K562 (cell line): ENCODE data around the gene ULBP2. TPM values are rescaled to one million over a fixed set of nuclear protein-coding genes. Genes with fewer than 3 reads are reported as not detected.

Experiments
- RNF2 ChIP-seq: sonication (generic); IDR thresholded peaks from 2 replicates; pipeline ENCODE4 v1.6.1; 2016
- ZNF274 ChIP-seq: IDR thresholded peaks from 2 replicates; pipeline ENCODE4 v1.6.1; 2011; ENCODE audit warnings: low read depth, mild to moderate bottlenecking, low read length, moderate library complexity, borderline replicate concordance
- polyA plus RNA-seq, 8 experiments: library from polyadenylated mRNA; depleted of rRNA in 4 of 8; stranded (reverse) in 5 of 8; unstranded in 3 of 8; fragments of >200 nt; fragmentation: Nextera tagmentation in 2 of 8; fragmentation: Illumina TruSeq in 1 of 8; extraction: Ambion mirVana in 2 of 8; extraction: Trizol in 1 of 8; gene quantifications; 2 replicates each; pipeline versions ENCODE4 v1.2.1 to v1.2.3, GENCODE V29; 2011 to 2014; ENCODE audit warnings: inconsistent platforms in 1 of 8, missing spikeins in 1 of 8
- total RNA-seq, 7 experiments: library from RNA; depleted of rRNA in 6 of 7; stranded (reverse); fragments of >200 nt in 6 of 7; fragmentation: Illumina TruSeq in 2 of 7; extraction: Trizol in 2 of 7; gene quantifications; 2 replicates each; pipeline versions ENCODE4 v1.2.1 to v1.2.3, GENCODE V29; 2011 to 2021; ENCODE audit warnings: low replicate concordance in 1 of 7
- TF ChIP-seq, protein P1 (sequence below), 2 experiments: fragments of 450-650 bp; formaldehyde crosslinking in 1 of 2; IDR thresholded peaks; 2 replicates each; pipeline versions ENCODE4 v1.4.0 to v1.6.1; 2014 to 2020; ENCODE audit warnings: mild to moderate bottlenecking in 2 of 2, borderline replicate concordance in 1 of 2, low read depth in 1 of 2
- TF ChIP-seq, protein P2 (sequence below): fragments of 450-650 bp; IDR thresholded peaks from 2 replicates; pipeline ENCODE4 v1.6.1; 2016; ENCODE audit warnings: mild to moderate bottlenecking, moderate library complexity
- TF ChIP-seq, protein P3 (sequence below): fragments of 250-450 bp; sonication (Bioruptor Pico); IDR thresholded peaks from 2 replicates; pipeline ENCODE4 v1.5.1; 2021; ENCODE audit warnings: mild to moderate bottlenecking

The ULBP2 gene
- total and polyA plus RNA-seq, 9 of the 15 experiments (the other 6 are each of a cell fraction or from before 2014, with no cell fraction given), result 0.50 to 5.3 (median 1.2) TPM

DNA sequence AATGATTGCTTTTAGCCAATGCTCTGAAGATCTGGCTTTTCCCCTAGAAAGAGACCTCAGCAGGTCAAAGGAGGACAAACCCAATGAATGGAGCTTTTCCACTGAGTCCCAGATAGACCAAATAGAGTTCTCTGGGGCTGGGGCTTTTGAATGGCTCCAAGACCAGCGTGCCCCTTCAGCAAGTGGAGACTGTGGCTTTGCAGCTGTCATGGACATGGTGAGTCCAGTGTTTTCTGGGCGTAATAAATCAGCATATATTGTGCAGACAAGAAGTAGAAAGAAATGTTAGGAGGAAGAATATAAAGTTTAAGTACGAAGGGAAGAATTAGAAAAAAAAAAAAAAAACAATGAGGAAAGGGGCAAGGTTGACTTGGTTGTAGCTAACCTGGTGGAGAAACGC lies 50.0 kb downstream of the ULBP2 start (continued):
- TF ChIP-seq, protein P1, sequence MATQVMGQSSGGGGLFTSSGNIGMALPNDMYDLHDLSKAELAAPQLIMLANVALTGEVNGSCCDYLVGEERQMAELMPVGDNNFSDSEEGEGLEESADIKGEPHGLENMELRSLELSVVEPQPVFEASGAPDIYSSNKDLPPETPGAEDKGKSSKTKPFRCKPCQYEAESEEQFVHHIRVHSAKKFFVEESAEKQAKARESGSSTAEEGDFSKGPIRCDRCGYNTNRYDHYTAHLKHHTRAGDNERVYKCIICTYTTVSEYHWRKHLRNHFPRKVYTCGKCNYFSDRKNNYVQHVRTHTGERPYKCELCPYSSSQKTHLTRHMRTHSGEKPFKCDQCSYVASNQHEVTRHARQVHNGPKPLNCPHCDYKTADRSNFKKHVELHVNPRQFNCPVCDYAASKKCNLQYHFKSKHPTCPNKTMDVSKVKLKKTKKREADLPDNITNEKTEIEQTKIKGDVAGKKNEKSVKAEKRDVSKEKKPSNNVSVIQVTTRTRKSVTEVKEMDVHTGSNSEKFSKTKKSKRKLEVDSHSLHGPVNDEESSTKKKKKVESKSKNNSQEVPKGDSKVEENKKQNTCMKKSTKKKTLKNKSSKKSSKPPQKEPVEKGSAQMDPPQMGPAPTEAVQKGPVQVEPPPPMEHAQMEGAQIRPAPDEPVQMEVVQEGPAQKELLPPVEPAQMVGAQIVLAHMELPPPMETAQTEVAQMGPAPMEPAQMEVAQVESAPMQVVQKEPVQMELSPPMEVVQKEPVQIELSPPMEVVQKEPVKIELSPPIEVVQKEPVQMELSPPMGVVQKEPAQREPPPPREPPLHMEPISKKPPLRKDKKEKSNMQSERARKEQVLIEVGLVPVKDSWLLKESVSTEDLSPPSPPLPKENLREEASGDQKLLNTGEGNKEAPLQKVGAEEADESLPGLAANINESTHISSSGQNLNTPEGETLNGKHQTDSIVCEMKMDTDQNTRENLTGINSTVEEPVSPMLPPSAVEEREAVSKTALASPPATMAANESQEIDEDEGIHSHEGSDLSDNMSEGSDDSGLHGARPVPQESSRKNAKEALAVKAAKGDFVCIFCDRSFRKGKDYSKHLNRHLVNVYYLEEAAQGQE (IDR thresholded peaks at IDR 0.05; ENCODE audit: borderline replicate concordance), result no peak
- TF ChIP-seq, protein P1 (CRISPR knock-in tag; IDR thresholded peaks at IDR 0.05; ENCODE audit: low read depth), result no peak
- TF ChIP-seq RNF2 (no peak), ZNF274 (no peak)
- TF ChIP-seq, protein P2, sequence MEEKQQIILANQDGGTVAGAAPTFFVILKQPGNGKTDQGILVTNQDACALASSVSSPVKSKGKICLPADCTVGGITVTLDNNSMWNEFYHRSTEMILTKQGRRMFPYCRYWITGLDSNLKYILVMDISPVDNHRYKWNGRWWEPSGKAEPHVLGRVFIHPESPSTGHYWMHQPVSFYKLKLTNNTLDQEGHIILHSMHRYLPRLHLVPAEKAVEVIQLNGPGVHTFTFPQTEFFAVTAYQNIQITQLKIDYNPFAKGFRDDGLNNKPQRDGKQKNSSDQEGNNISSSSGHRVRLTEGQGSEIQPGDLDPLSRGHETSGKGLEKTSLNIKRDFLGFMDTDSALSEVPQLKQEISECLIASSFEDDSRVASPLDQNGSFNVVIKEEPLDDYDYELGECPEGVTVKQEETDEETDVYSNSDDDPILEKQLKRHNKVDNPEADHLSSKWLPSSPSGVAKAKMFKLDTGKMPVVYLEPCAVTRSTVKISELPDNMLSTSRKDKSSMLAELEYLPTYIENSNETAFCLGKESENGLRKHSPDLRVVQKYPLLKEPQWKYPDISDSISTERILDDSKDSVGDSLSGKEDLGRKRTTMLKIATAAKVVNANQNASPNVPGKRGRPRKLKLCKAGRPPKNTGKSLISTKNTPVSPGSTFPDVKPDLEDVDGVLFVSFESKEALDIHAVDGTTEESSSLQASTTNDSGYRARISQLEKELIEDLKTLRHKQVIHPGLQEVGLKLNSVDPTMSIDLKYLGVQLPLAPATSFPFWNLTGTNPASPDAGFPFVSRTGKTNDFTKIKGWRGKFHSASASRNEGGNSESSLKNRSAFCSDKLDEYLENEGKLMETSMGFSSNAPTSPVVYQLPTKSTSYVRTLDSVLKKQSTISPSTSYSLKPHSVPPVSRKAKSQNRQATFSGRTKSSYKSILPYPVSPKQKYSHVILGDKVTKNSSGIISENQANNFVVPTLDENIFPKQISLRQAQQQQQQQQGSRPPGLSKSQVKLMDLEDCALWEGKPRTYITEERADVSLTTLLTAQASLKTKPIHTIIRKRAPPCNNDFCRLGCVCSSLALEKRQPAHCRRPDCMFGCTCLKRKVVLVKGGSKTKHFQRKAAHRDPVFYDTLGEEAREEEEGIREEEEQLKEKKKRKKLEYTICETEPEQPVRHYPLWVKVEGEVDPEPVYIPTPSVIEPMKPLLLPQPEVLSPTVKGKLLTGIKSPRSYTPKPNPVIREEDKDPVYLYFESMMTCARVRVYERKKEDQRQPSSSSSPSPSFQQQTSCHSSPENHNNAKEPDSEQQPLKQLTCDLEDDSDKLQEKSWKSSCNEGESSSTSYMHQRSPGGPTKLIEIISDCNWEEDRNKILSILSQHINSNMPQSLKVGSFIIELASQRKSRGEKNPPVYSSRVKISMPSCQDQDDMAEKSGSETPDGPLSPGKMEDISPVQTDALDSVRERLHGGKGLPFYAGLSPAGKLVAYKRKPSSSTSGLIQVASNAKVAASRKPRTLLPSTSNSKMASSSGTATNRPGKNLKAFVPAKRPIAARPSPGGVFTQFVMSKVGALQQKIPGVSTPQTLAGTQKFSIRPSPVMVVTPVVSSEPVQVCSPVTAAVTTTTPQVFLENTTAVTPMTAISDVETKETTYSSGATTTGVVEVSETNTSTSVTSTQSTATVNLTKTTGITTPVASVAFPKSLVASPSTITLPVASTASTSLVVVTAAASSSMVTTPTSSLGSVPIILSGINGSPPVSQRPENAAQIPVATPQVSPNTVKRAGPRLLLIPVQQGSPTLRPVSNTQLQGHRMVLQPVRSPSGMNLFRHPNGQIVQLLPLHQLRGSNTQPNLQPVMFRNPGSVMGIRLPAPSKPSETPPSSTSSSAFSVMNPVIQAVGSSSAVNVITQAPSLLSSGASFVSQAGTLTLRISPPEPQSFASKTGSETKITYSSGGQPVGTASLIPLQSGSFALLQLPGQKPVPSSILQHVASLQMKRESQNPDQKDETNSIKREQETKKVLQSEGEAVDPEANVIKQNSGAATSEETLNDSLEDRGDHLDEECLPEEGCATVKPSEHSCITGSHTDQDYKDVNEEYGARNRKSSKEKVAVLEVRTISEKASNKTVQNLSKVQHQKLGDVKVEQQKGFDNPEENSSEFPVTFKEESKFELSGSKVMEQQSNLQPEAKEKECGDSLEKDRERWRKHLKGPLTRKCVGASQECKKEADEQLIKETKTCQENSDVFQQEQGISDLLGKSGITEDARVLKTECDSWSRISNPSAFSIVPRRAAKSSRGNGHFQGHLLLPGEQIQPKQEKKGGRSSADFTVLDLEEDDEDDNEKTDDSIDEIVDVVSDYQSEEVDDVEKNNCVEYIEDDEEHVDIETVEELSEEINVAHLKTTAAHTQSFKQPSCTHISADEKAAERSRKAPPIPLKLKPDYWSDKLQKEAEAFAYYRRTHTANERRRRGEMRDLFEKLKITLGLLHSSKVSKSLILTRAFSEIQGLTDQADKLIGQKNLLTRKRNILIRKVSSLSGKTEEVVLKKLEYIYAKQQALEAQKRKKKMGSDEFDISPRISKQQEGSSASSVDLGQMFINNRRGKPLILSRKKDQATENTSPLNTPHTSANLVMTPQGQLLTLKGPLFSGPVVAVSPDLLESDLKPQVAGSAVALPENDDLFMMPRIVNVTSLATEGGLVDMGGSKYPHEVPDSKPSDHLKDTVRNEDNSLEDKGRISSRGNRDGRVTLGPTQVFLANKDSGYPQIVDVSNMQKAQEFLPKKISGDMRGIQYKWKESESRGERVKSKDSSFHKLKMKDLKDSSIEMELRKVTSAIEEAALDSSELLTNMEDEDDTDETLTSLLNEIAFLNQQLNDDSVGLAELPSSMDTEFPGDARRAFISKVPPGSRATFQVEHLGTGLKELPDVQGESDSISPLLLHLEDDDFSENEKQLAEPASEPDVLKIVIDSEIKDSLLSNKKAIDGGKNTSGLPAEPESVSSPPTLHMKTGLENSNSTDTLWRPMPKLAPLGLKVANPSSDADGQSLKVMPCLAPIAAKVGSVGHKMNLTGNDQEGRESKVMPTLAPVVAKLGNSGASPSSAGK, result no peak
- TF ChIP-seq, protein P3, sequence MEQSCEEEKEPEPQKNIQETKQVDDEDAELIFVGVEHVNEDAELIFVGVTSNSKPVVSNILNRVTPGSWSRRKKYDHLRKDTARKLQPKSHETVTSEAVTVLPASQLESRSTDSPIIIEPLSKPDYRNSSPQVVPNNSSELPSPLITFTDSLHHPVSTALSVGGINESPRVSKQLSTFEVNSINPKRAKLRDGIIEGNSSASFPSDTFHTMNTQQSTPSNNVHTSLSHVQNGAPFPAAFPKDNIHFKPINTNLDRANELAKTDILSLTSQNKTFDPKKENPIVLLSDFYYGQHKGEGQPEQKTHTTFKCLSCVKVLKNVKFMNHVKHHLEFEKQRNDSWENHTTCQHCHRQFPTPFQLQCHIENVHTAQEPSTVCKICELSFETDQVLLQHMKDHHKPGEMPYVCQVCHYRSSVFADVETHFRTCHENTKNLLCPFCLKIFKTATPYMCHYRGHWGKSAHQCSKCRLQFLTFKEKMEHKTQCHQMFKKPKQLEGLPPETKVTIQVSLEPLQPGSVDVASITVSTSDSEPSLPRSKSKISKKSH, result no peak
- TF ChIP-seq, all 486 proteins: peak for 0
